AG04450 (cell line): ENCODE measurements around the gene TEX10. TPM values are rescaled to one million over a fixed set of nuclear protein-coding genes. Genes with fewer than 3 reads are reported as not detected.
A peak's percentile ranks its signal among the peaks of the same experiment; 100 is the strongest.
"Not testable (repeated sequence)": the region's sequence is repeated elsewhere in the genome, so short reads cannot be mapped to it uniquely, and the experiment has no call there.

Experiments
- CTCF ChIA-PET: fragments of 300-600, 350-600 bp; formaldehyde crosslinking; extraction: SDS; loops from one replicate; lab custom pipeline; 2022; ENCODE audit warnings: antibody characterized with exemption, inconsistent platforms; lab: Charles Lee
- POLR2A ChIA-PET: fragments of 350-600 bp; formaldehyde crosslinking; extraction: SDS; loops from one replicate; lab custom pipeline; 2021; ENCODE audit warnings: antibody characterized with exemption, inconsistent platforms; lab: Yijun Ruan, JAX
- DNase-seq: peaks from one replicate; pipeline ENCODE4 v3.0.0-alpha.2; 2011; ENCODE audit warnings: low read depth, low spot score
- H3K27ac ChIP-seq: one replicate; pipeline ENCODE4 v1.5.1; 2012; ENCODE audit warnings: low read depth, low read length, control low read depth
- H3K27me3 ChIP-seq: one replicate; pipeline ENCODE4 v1.6.0; 2012; ENCODE audit warnings: low read length; ENCODE audit not compliant: control insufficient read depth, insufficient read depth
- H3K4me3 ChIP-seq: 2 replicates; pipeline ENCODE4 v1.5.1; 2011; ENCODE audit warnings: mild to moderate bottlenecking, low read depth, low read length, control low read depth
- H3K9me3 ChIP-seq: 2 replicates; pipeline ENCODE4 v1.5.1; 2012; ENCODE audit warnings: low read length; ENCODE audit not compliant: control insufficient read depth, insufficient read depth
- CTCF ChIP-seq: IDR thresholded peaks from 2 replicates; pipeline ENCODE4 v1.5.1; 2011; ENCODE audit warnings: low read depth, low read length, control low read depth, inconsistent platforms
- polyA plus RNA-seq: library from polyadenylated mRNA; depleted of rRNA; stranded (reverse); fragments of >200 nt; gene quantifications from 2 replicates; pipeline ENCODE4 v1.2.3, GENCODE V29; 2011

Gene TEX10
- polyA plus RNA-seq, 1 experiment = 31.5 TPM

- Histone ChIP-seq H3K9me3 (no peaks in the 10 kb centered on the region), H3K27me3 (no peaks in the 10 kb centered on the region), H3K27ac (no peak overlapping the region), H3K4me3 (no peak overlapping the region)
- ChIA-PET POLR2A (no interaction called here), CTCF (interaction anchor here (10.8 kb wide), 1 partner anchor 15 kb away, joined by 104 read pairs; no protein-coding TSS in a partner anchor)
- TF ChIP-seq CTCF = no peak
- no peak for DNase-seq
These were observed 12.5 kb downstream of the TEX10 start for GRCh38 chr9:100340224-100340623.

GRCh38 chr9:100338736-100339135 lies 14.0 kb downstream of the TEX10 start:
- CTCF ChIA-PET = interaction anchor here (10.8 kb wide), 1 partner anchor 14 kb away, joined by 104 read pairs; no protein-coding TSS in a partner anchor
- H3K27ac ChIP-seq, DNase-seq, H3K4me3 ChIP-seq, H3K9me3 ChIP-seq, POLR2A ChIA-PET, H3K27me3 ChIP-seq: not testable (repeated sequence)

GRCh38 chr9:100324594-100325200 lies 28.0 kb downstream of the TEX10 start:
- ChIA-PET POLR2A (no interaction called here), CTCF (interaction anchor here (0.6 to 4.0 kb wide), 59 partner anchors 8 to 1253 kb away, joined by 3 to 104 read pairs (median 5); partner anchors contain the start of genes NR4A3 and TEX10)
- H3K27ac ChIP-seq = no peak overlapping the region
- no peaks in the 10 kb centered on the region for H3K9me3 ChIP-seq
- DNase-seq = peak; percentile 15
- no peak overlapping the region for H3K4me3 ChIP-seq
- no peaks in the 10 kb centered on the region for H3K27me3 ChIP-seq
- TF ChIP-seq CTCF = peak; percentile 57

GRCh38 chr9:100322954-100323536 lies 29.7 kb downstream of the TEX10 start:
- H3K27me3 ChIP-seq = no peaks in the 10 kb centered on the region
- ChIA-PET POLR2A (no interaction called here), CTCF (interaction anchor here (0.7 to 4.0 kb wide), 20 partner anchors 10 to 1161 kb away, joined by 3 to 104 read pairs (median 6); no protein-coding TSS in a partner anchor)
- TF ChIP-seq CTCF = peak; percentile 72
- no peak for DNase-seq
- H3K27ac ChIP-seq = no peak overlapping the region
- no peaks in the 10 kb centered on the region for H3K9me3 ChIP-seq
- H3K4me3 ChIP-seq = no peak overlapping the region

- H3K27ac ChIP-seq = no peak overlapping the region
- H3K27me3 ChIP-seq = no peaks in the 10 kb centered on the region
- H3K4me3 ChIP-seq = no peak overlapping the region
- ChIA-PET POLR2A (no interaction called here), CTCF (no interaction called here)
- no peaks in the 10 kb centered on the region for H3K9me3 ChIP-seq
- no peak for TF ChIP-seq CTCF
- no peak for DNase-seq
These were observed 35.0 kb downstream of the TEX10 start for GRCh38 chr9:100317706-100318105.
